Stimulated activated naive CD8-positive, alpha-beta T cell treated with anti-CD3 and anti-CD28 coated beads, Interleukin-15, amount 100 ng/mL, for 72 hours (primary cell): ENCODE measurements around the gene GCFC2.

Experiments
- ATAC-seq: fragments of 150-1000 bp; cut with Tn5 transposase; 2 replicates; pipeline ENCODE4 v1.10.0; 2021; ENCODE audit warnings: mild to moderate bottlenecking, moderate library complexity
- DNase-seq, 2 donors: peaks; one replicate each; pipeline ENCODE4 v3.0.0; 2021 to 2022
- H3K27ac Mint-ChIP-seq, 2 donors: one replicate each; pipeline ENCODE4 v1.8.0; 2022; ENCODE audit warnings: mild to moderate bottlenecking in 2 of 2, mixed read lengths in 2 of 2, moderate library complexity in 2 of 2
- H3K27me3 Mint-ChIP-seq: one replicate; pipeline ENCODE4 v1.8.0; 2022; ENCODE audit warnings: mixed read lengths
- H3K4me1 Mint-ChIP-seq: one replicate; pipeline ENCODE4 v1.8.0; 2022; ENCODE audit warnings: mild to moderate bottlenecking, mixed read lengths
- H3K4me3 Mint-ChIP-seq, 2 donors: one replicate each; pipeline ENCODE4 v1.8.0; 2022; ENCODE audit warnings: mild to moderate bottlenecking in 2 of 2, mixed read lengths in 2 of 2, moderate library complexity in 1 of 2
- H3K9me3 Mint-ChIP-seq, 2 donors: one replicate each; pipeline ENCODE4 v1.8.0; 2022; ENCODE audit warnings: mixed read lengths in 2 of 2

Gene GCFC2

DNA sequence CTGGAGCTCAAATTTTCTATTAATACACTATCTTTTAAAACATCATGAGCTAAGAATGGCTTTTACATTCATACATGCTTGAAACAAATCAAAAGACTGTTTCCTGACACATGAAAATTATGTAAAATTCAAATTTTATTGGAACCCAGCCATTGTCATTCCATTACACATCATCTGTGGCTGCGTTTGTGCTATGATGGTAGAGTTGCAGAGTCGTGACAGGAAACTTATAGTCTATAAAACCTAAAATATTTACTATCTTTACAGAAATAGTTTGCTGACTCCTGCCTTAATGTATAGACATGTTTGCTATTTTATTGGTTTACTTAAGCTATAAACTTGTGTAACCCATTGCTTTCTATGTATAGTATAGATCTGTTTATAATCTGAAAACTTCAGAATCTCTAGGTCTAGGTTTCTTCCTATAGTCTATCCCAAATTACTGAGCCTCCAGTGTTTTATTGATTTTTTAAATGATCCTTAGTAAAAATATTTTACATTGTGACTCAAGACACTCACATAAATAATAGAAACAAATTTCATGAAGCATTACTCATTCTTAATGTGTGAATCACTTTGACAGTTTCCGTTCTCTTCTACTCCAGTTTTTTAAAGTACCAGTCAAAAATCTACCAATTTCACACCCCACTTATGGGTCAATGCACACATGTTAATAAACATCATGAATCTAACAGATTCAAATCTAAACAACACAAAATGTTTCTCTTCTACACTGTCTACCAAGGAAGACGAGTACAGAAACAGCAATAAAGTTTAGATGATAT lies 90.6 kb downstream of the GCFC2 start:
- ATAC-seq: no peak
- no peaks in the 10 kb centered on the region for H3K4me1 Mint-ChIP-seq
- DNase-seq: no peak

DNA sequence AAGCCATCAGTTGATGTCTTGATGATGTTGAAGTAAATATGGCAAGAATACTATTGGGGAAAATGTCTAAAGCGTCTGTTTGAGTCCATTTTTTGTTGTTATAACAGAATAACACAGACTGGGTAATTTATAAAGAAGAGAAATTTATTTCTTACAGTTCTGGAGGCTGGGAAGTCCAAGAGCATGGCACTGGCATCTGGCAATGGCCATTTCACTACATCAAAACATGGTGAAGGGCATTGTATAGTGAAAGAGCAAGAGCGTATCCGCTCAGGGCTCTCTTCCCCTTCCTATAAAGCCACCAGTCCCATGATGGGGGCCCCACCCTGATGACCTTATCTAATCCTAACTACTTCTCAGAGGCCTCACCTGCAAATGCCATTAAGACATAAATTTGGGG lies 93.8 kb downstream of the GCFC2 start:
- DNase-seq (no peak), ATAC-seq (no peak)
- Mint-ChIP-seq H3K27me3 (peaks cover 22% of the 10 kb centered on the region), H3K27ac (no peak overlapping the region), H3K4me1 (no peaks in the 10 kb centered on the region), H3K4me3 (no peak overlapping the region), H3K9me3 (peaks cover 0 to 6% of the 10 kb centered on the region in 2 donors)

More for the DNA sequence above, 90.6 kb downstream of the GCFC2 start:
- Mint-ChIP-seq H3K27ac (no peak overlapping the region), H3K27me3 (peaks cover 23% of the 10 kb centered on the region), H3K9me3 (peaks cover 0 to 6% of the 10 kb centered on the region in 2 donors), H3K4me3 (no peak overlapping the region)

DNA sequence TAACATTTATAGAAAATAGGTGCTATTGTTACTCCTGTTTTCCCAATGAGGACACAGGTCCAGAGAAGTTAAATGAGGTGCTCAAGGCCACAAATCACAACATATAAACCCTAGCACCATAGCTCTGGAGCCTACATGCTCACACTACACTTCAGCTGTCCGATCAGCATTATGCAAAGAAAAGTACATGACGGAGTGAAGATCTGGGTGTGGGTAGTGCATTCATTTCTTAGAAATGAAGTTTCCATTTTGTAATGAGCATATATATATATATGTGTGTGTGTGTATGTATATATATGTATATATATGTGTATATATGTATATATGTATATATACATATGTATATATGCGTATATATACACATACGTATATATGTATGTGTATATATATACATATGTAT lies 94.3 kb downstream of the GCFC2 start:
- no peak overlapping the region for H3K27ac Mint-ChIP-seq
- ATAC-seq: no peak
- peaks cover 27% of the 10 kb centered on the region for H3K27me3 Mint-ChIP-seq
- H3K9me3 Mint-ChIP-seq: peaks cover 0 to 4% of the 10 kb centered on the region in 2 donors
- H3K4me1 Mint-ChIP-seq: no peaks in the 10 kb centered on the region
- no peak for DNase-seq
- H3K4me3 Mint-ChIP-seq: no peak overlapping the region

DNA sequence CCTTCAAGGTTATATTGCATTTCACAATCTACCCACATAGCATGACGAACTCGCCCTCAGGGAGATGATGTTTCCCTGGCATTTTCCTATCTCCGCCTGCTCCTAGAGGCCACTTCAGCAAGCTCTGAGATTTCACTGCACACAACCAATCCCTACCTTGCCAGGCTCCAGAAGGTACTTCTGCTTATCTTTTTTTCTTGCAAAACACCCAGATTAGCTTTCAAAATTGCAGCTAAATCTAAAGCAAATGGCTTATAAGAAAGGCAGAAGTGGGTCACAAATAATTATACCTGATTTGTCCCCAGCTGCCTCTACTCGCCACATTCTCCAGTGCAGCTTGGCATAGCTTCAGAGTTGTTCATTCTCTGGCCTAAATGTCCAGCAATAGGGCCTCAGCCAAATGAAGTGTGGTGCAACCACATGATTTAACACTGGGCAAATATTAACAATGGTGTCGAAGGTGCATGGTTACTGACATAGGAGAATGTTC lies 96.5 kb downstream of the GCFC2 start:
- no peaks in the 10 kb centered on the region for H3K9me3 Mint-ChIP-seq
- H3K27me3 Mint-ChIP-seq: peaks cover 42% of the 10 kb centered on the region
- no peaks in the 10 kb centered on the region for H3K4me1 Mint-ChIP-seq
- ATAC-seq: no peak
- no peak overlapping the region for H3K27ac Mint-ChIP-seq
- no peak overlapping the region for H3K4me3 Mint-ChIP-seq
- DNase-seq: no peak

DNA sequence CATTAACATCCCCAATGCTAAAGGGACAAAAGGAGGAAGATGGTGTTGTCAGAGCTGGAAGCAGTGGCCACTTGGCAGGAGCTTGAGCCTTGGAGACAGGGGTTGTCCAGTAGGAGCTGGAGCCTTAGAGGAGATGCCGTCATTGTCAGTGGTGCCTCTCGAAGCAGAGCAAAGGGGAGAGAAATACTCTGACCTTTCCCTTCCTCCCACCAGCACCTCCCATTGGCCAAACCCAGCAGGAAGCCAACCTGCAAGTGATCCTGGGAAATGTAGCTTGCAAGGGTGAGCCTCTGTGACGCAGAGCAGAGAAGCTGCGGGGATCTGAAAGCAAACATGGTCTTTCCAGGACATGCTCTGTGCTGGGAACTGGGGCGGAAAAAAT lies 97.9 kb downstream of the GCFC2 start:
- DNase-seq (no peak), ATAC-seq (no peak)
- H3K27me3 Mint-ChIP-seq: peaks cover 54% of the 10 kb centered on the region
- no peaks in the 10 kb centered on the region for H3K9me3 Mint-ChIP-seq
- no peak overlapping the region for H3K4me3 Mint-ChIP-seq
- H3K4me1 Mint-ChIP-seq: no peaks in the 10 kb centered on the region
- H3K27ac Mint-ChIP-seq: no peak overlapping the region
